Activated CD8-positive, alpha-beta T cell treated with anti-CD3 and anti-CD28 coated beads for 36 hours (primary cell): ENCODE measurements around the gene FBXO10. TPM values are rescaled to one million over a fixed set of nuclear protein-coding genes. Genes with fewer than 3 reads are reported as not detected.

Experiments used
- ATAC-seq: fragments of 200-7000 bp; cut with Tn5 transposase; one replicate; pipeline ENCODE4 v1.10.0; 2021; ENCODE audit warnings: mild to moderate bottlenecking, moderate library complexity
- CTCF ChIA-PET: fragments of 350-600 bp; sonication (Branson Sonifier 250); formaldehyde crosslinking; loops from one replicate; lab custom pipeline; 2021; ENCODE audit warnings: antibody characterized with exemption; lab: Charles Lee
- POLR2A ChIA-PET: fragments of 350-600 bp; sonication (Branson Sonifier 250); formaldehyde crosslinking; loops from one replicate; lab custom pipeline; 2021; ENCODE audit warnings: antibody characterized with exemption; lab: Charles Lee
- DNase-seq: peaks from one replicate; pipeline ENCODE4 v3.0.0-alpha.2; 2020
- H3K27ac Mint-ChIP-seq: one replicate; pipeline ENCODE4 v1.8.0; 2021; ENCODE audit warnings: mild to moderate bottlenecking, mixed read lengths
- H3K27me3 Mint-ChIP-seq: one replicate; pipeline ENCODE4 v1.8.0; 2021; ENCODE audit warnings: mixed read lengths
- H3K36me3 Mint-ChIP-seq: one replicate; pipeline ENCODE4 v1.8.0; 2021; ENCODE audit warnings: low read depth, mixed read lengths
- H3K4me1 Mint-ChIP-seq: one replicate; pipeline ENCODE4 v1.8.0; 2021; ENCODE audit warnings: low read depth, mixed read lengths
- H3K4me3 Mint-ChIP-seq: one replicate; pipeline ENCODE4 v1.8.0; 2021; ENCODE audit warnings: mild to moderate bottlenecking, moderate library complexity, mixed read lengths
- H3K9me3 Mint-ChIP-seq: one replicate; pipeline ENCODE4 v1.8.0; 2021; ENCODE audit warnings: mixed read lengths
- intact Hi-C: fragments of 100-400 bp; cut with micrococcal nuclease; formaldehyde crosslinking; loops from one replicate; pipeline ENCODE4 v1.10.0; 2022
- total RNA-seq, 2 experiments: library from RNA; stranded (reverse); gene quantifications; one replicate each; pipeline ENCODE4 v1.2.3, GENCODE V29; 2021
- TF ChIP-seq, protein P1 (sequence below): fragments of 200-600 bp; IDR thresholded peaks from one replicate; pipeline ENCODE4 v1.8.0; 2022; ENCODE audit warnings: antibody characterized with exemption, mild to moderate bottlenecking

The FBXO10 gene
- total RNA-seq, 2 experiments from 2014 or later: 2.5 to 3.6 TPM

DNA sequence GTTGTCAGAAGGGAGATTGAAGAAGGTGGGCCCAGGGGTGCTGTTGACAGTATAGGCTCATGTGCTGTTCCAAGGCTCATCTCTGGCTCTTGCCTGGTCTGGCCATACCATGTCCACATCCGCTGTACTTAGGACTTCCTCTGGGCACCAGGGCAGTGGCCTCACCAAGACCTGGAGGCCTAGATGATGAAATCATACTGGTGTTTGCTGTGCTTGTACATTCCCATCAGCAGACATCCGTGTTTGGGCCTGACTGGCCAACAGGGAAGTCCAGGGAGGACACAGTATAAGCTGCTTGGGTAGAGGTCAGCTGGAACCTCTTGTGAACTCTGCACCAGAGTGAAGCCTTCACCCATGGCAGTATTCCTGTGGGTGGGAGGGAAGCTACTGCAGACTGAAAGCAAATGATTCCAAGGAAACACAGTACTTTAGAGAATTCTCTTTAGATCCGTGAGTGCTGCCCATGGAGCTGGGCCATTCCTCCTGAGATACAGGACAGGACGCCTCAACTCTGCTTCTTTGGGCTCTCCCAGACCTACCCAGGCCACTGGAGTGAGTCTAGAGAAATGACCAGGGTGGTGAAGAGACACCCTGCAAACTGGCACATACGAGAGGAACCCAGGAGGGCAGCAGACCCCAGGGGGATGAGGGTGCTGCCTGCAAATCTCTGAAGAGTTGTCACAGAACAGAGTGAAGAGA lies 67.9 kb downstream of the FBXO10 start:
- H3K36me3 Mint-ChIP-seq: peaks cover 20% of the 10 kb centered on the region
- no peaks in the 10 kb centered on the region for H3K27me3 Mint-ChIP-seq
- CTCF ChIA-PET: interaction anchor here (1.5 kb wide), 1 partner anchor 86 kb away, joined by 4 read pairs; no protein-coding TSS in a partner anchor

DNA sequence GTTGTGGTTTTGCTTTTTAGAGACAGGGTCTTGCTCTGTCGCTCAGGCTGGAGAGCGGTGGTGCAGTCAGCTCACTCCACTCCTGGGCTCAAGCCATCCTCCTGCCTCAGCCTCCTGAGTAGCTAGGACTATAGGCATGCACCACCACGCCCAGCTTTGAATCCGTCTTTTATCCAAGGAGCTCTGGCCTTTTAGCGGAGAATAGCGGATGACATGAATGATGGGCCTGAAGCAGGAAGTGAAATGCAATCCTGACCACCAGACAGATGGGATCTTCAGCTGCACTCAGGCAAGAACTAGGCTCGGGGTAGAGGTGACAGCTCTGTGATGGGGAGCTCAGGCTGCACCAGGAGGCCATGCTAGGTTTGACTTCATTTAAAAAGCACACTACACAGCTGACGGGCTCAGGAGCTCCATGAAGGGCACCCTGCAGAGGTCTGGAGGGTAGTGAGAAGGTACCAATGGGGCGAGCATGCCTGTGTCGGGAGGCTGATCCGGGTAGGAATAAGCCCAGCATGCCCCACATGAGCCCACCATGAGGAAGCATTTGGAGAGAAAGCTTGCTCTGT lies 68.5 kb downstream of the FBXO10 start:
- Mint-ChIP-seq H3K36me3 (peaks cover 27% of the 10 kb centered on the region), H3K4me3 (no peak overlapping the region), H3K27ac (peak overlapping the region; percentile 47), H3K4me1 (peaks cover 16% of the 10 kb centered on the region), H3K9me3 (no peaks in the 10 kb centered on the region), H3K27me3 (no peaks in the 10 kb centered on the region)
- TF ChIP-seq, protein P1, sequence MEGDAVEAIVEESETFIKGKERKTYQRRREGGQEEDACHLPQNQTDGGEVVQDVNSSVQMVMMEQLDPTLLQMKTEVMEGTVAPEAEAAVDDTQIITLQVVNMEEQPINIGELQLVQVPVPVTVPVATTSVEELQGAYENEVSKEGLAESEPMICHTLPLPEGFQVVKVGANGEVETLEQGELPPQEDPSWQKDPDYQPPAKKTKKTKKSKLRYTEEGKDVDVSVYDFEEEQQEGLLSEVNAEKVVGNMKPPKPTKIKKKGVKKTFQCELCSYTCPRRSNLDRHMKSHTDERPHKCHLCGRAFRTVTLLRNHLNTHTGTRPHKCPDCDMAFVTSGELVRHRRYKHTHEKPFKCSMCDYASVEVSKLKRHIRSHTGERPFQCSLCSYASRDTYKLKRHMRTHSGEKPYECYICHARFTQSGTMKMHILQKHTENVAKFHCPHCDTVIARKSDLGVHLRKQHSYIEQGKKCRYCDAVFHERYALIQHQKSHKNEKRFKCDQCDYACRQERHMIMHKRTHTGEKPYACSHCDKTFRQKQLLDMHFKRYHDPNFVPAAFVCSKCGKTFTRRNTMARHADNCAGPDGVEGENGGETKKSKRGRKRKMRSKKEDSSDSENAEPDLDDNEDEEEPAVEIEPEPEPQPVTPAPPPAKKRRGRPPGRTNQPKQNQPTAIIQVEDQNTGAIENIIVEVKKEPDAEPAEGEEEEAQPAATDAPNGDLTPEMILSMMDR: no peak
- ATAC-seq (no peak), DNase-seq (no peak)
- CTCF ChIA-PET: interaction anchor here (1.5 kb wide), 1 partner anchor 87 kb away, joined by 4 read pairs; no protein-coding TSS in a partner anchor
- intact Hi-C loops: no loop called here
- POLR2A ChIA-PET: interaction anchor here (0.6 to 1.2 kb wide), 3 partner anchors 8 to 27 kb away, joined by 3 to 4 read pairs (median 3); no protein-coding TSS in a partner anchor

More for the DNA sequence above, 67.9 kb downstream of the FBXO10 start:
- intact Hi-C loops: no loop called here
- POLR2A ChIA-PET: interaction anchor here (0.6 to 1.4 kb wide), 5 partner anchors 9 to 84 kb away, joined by 3 to 4 read pairs (median 3); partner anchors contain the start of gene TOMM5
- DNase-seq (no peak), ATAC-seq (no peak)
- TF ChIP-seq, protein P1: no peak
- Mint-ChIP-seq H3K4me1 (peaks cover 11% of the 10 kb centered on the region), H3K4me3 (no peak overlapping the region), H3K27ac (no peak overlapping the region), H3K9me3 (no peaks in the 10 kb centered on the region)

DNA sequence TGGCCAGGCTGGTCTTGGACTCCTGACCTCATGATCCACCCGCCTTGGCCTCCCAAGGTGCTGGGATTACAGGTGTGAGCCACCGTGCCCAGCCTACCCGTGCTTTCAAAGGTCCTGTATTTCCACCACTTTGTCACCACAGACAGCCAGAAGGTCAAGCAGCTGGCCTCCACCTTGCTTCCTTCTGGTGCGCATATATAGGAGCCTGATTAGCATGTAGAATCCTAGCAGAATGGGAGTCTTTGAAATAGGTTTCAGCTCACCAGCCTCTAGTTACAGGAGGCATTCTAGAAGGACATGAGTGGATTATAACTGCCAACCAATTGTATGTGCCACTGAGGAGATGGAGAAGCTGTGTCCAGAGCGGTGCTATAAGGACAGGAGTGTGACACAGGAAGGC lies 71.6 kb downstream of the FBXO10 start:
- Mint-ChIP-seq H3K27ac (peak overlapping the region; percentile 2), H3K9me3 (no peaks in the 10 kb centered on the region), H3K4me3 (no peak overlapping the region), H3K27me3 (no peaks in the 10 kb centered on the region), H3K4me1 (peaks cover 17% of the 10 kb centered on the region), H3K36me3 (peaks cover 52% of the 10 kb centered on the region)
- POLR2A ChIA-PET: interaction anchor here (0.7 kb wide), 1 partner anchor 9 kb away, joined by 3 read pairs; no protein-coding TSS in a partner anchor
- intact Hi-C loops: no loop called here
- TF ChIP-seq, protein P1: no peak
- CTCF ChIA-PET: interaction anchor here (0.6 to 1.4 kb wide), 2 partner anchors 9 to 41 kb away, joined by 3 read pairs; no protein-coding TSS in a partner anchor
- DNase-seq (no peak), ATAC-seq (no peak)

DNA sequence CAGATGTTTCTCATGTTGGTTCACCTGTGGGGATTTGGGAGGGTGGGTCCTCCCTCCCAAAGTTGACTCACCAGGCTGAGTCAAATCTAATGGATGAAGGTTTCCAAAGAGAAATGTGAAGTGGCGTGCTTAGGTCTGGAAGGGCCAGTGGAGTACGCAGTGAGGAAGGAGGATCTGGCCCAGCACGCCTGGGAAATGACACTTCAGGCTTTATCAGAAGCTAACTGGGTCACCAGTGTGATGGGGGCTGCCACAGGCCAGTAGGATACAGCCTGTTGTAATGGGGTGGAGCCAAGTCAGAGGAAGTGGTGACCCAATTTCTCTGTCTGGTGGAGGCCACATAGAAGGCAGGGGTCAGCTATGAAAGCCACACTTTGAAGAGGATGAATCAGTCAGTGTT lies 72.4 kb downstream of the FBXO10 start:
- H3K9me3 Mint-ChIP-seq: no peaks in the 10 kb centered on the region
- peak; percentile 42 for DNase-seq
- ChIA-PET POLR2A (interaction anchor here (0.6 to 1.4 kb wide), 2 partner anchors 89 to 595 kb away, joined by 3 to 7 read pairs; partner anchors contain the start of gene TOMM5), CTCF (interaction anchor here (1.4 kb wide), 1 partner anchor 8 kb away, joined by 3 read pairs; no protein-coding TSS in a partner anchor)
- H3K4me1 Mint-ChIP-seq: peaks cover 17% of the 10 kb centered on the region
- peaks cover 55% of the 10 kb centered on the region for H3K36me3 Mint-ChIP-seq
- H3K4me3 Mint-ChIP-seq: no peak overlapping the region
- no peaks in the 10 kb centered on the region for H3K27me3 Mint-ChIP-seq
- H3K27ac Mint-ChIP-seq: peak overlapping the region; percentile 64
- intact Hi-C loops: no loop called here
- ATAC-seq: peak; percentile 86
- TF ChIP-seq, protein P1: no peak
